Karpas-422 (cell line): Measurements from ENCODE around the gene KLHL40. TPM values are rescaled to one million over a fixed set of nuclear protein-coding genes. Genes with fewer than 3 reads are reported as not detected.
A peak's percentile ranks its signal among the peaks of the same experiment; 100 is the strongest.

ENCODE experiments used
- DNase-seq: peaks from one replicate; pipeline ENCODE4 v3.0.0-alpha.2; 2015
- H2AFZ ChIP-seq: fragments of 200-600 bp; sonication (generic); 2 replicates; pipeline ENCODE4 v1.6.1; 2014; ENCODE audit warnings: antibody characterized with exemption, low read length, mixed read lengths
- H3K27ac ChIP-seq: fragments of 200-600 bp; sonication (generic); 2 replicates; pipeline ENCODE4 v1.5.1; 2014; ENCODE audit warnings: mild to moderate bottlenecking, low read length, moderate library complexity
- H3K27me3 ChIP-seq: fragments of 200-600 bp; sonication (generic); 2 replicates; pipeline ENCODE4 v1.6.1; 2014; ENCODE audit warnings: low read length, mixed read lengths
- H3K36me3 ChIP-seq: fragments of 200-600 bp; sonication (generic); 2 replicates; pipeline ENCODE4 v1.6.1; 2014; ENCODE audit warnings: low read length, mixed read lengths; ENCODE audit not compliant: insufficient read depth
- H3K4me1 ChIP-seq: fragments of 200-600 bp; sonication (generic); 2 replicates; pipeline ENCODE4 v1.6.1; 2014; ENCODE audit warnings: mild to moderate bottlenecking, low read length, mixed read lengths
- H3K4me2 ChIP-seq: fragments of 200-600 bp; sonication (generic); 2 replicates; pipeline ENCODE4 v1.6.1; 2014; ENCODE audit warnings: low read length, low read depth, mild to moderate bottlenecking; ENCODE audit not compliant: poor library complexity, severe bottlenecking
- H3K4me3 ChIP-seq: fragments of 200-600 bp; sonication (generic); 2 replicates; pipeline ENCODE4 v1.5.1; 2014; ENCODE audit warnings: mild to moderate bottlenecking, antibody characterized with exemption, low read length, mixed read lengths
- H3K79me2 ChIP-seq: fragments of 200-600 bp; sonication (generic); 2 replicates; pipeline ENCODE4 v1.6.1; 2014; ENCODE audit warnings: mild to moderate bottlenecking, low read length, mixed read lengths
- H3K9ac ChIP-seq: fragments of 200-600 bp; sonication (generic); 2 replicates; pipeline ENCODE4 v1.6.0; 2014; ENCODE audit warnings: low read length
- H3K9me2 ChIP-seq: fragments of 200-600 bp; sonication (generic), shearing (Covaris generic); replicated peaks from 2 replicates; pipeline ENCODE4 v1.6.0; 2014; ENCODE audit warnings: mild to moderate bottlenecking, low read length, moderate library complexity; ENCODE audit not compliant: insufficient read depth
- H3K9me3 ChIP-seq: fragments of 300-700, 200-600 bp; sonication (generic); 2 replicates; pipeline ENCODE4 v1.6.1; 2014; ENCODE audit warnings: low read length, mixed read lengths
- H4K20me1 ChIP-seq: fragments of 200-600 bp; sonication (generic); 2 replicates; pipeline ENCODE4 v1.6.1; 2014; ENCODE audit warnings: mild to moderate bottlenecking, antibody characterized with exemption, low read length, low read depth; ENCODE audit not compliant: insufficient read depth
- total RNA-seq: library from RNA; depleted of rRNA; stranded (reverse); fragments of >200 nt; shearing (Covaris generic); gene quantifications from 2 replicates; pipeline ENCODE4 v1.2.3, GENCODE V29; 2014; ENCODE audit warnings: low replicate concordance

Gene KLHL40
- total RNA-seq, 1 experiment from 2014 or later, result not detected

- Histone ChIP-seq H3K36me3 (no peaks in the 10 kb centered on the region), H3K9ac (no peak overlapping the region), H3K27me3 (no peaks in the 10 kb centered on the region)
Observed at GRCh38 chr3:42664438-42664803, 20.9 kb upstream of the KLHL40 start.

GRCh38 chr3:42665050-42665878, 20.1 kb upstream of the KLHL40 start:
- no peak overlapping the region for H3K4me3 ChIP-seq
- no peaks in the 10 kb centered on the region for H3K9me2 ChIP-seq
- no peak for DNase-seq
- no peak overlapping the region for H2AFZ ChIP-seq
- no peaks in the 10 kb centered on the region for H3K27me3 ChIP-seq
- H3K79me2 ChIP-seq, result no peaks in the 10 kb centered on the region
- peaks cover 12% of the 10 kb centered on the region for H3K4me1 ChIP-seq
- H3K4me2 ChIP-seq, result no peak overlapping the region
- H3K36me3 ChIP-seq, result no peaks in the 10 kb centered on the region
- H3K27ac ChIP-seq, result no peak overlapping the region
- no peaks in the 10 kb centered on the region for H4K20me1 ChIP-seq
- no peak overlapping the region for H3K9ac ChIP-seq
- no peaks in the 10 kb centered on the region for H3K9me3 ChIP-seq

More at GRCh38 chr3:42664438-42664803, 20.9 kb upstream of the KLHL40 start:
- no peaks in the 10 kb centered on the region for H4K20me1 ChIP-seq
- no peak overlapping the region for H3K4me3 ChIP-seq
- no peak overlapping the region for H2AFZ ChIP-seq
- H3K9me3 ChIP-seq, result no peaks in the 10 kb centered on the region
- peaks cover 12% of the 10 kb centered on the region for H3K4me1 ChIP-seq
- DNase-seq, result no peak
- H3K27ac ChIP-seq, result no peak overlapping the region
- H3K9me2 ChIP-seq, result no peaks in the 10 kb centered on the region
- peak overlapping the region; percentile 44 for H3K4me2 ChIP-seq
- no peaks in the 10 kb centered on the region for H3K79me2 ChIP-seq

- no peaks in the 10 kb centered on the region for H3K9me2 ChIP-seq
- no peaks in the 10 kb centered on the region for H3K36me3 ChIP-seq
- H3K27ac ChIP-seq, result no peak overlapping the region
- H3K4me2 ChIP-seq, result no peak overlapping the region
- H3K79me2 ChIP-seq, result no peaks in the 10 kb centered on the region
- no peak for DNase-seq
- no peak overlapping the region for H3K9ac ChIP-seq
- H3K27me3 ChIP-seq, result no peaks in the 10 kb centered on the region
- H3K4me3 ChIP-seq, result no peak overlapping the region
- no peaks in the 10 kb centered on the region for H3K9me3 ChIP-seq
- peaks cover 12% of the 10 kb centered on the region for H3K4me1 ChIP-seq
- no peaks in the 10 kb centered on the region for H4K20me1 ChIP-seq
- H2AFZ ChIP-seq, result no peak overlapping the region
Observed at GRCh38 chr3:42666022-42666421, 19.3 kb upstream of the KLHL40 start.

- Histone ChIP-seq H3K4me2 (no peak overlapping the region), H3K27ac (no peak overlapping the region), H3K9me2 (no peaks in the 10 kb centered on the region), H3K9me3 (no peaks in the 10 kb centered on the region), H3K27me3 (no peaks in the 10 kb centered on the region), H3K4me1 (peaks cover 12% of the 10 kb centered on the region), H3K36me3 (no peaks in the 10 kb centered on the region), H3K4me3 (no peak overlapping the region), H2AFZ (no peak overlapping the region), H3K9ac (no peak overlapping the region), H4K20me1 (no peaks in the 10 kb centered on the region), H3K79me2 (no peaks in the 10 kb centered on the region)
- no peak for DNase-seq
Observed at GRCh38 chr3:42666577-42666998, 18.7 kb upstream of the KLHL40 start.

GRCh38 chr3:42667096-42667522, 18.2 kb upstream of the KLHL40 start:
- Histone ChIP-seq H3K27me3 (no peaks in the 10 kb centered on the region), H3K4me3 (no peak overlapping the region), H3K4me2 (no peak overlapping the region), H3K4me1 (peaks cover 12% of the 10 kb centered on the region), H3K27ac (no peak overlapping the region), H3K9me2 (no peaks in the 10 kb centered on the region), H3K79me2 (no peaks in the 10 kb centered on the region), H2AFZ (no peak overlapping the region), H3K9me3 (no peaks in the 10 kb centered on the region), H4K20me1 (no peaks in the 10 kb centered on the region), H3K36me3 (no peaks in the 10 kb centered on the region), H3K9ac (no peak overlapping the region)
- DNase-seq, result no peak

- Histone ChIP-seq H3K36me3 (no peaks in the 10 kb centered on the region), H3K9me2 (no peaks in the 10 kb centered on the region), H4K20me1 (no peaks in the 10 kb centered on the region), H3K9me3 (no peaks in the 10 kb centered on the region), H3K27me3 (no peaks in the 10 kb centered on the region), H3K79me2 (no peaks in the 10 kb centered on the region), H2AFZ (no peak overlapping the region), H3K9ac (no peak overlapping the region), H3K4me2 (no peak overlapping the region), H3K4me1 (peaks cover 12% of the 10 kb centered on the region), H3K27ac (no peak overlapping the region), H3K4me3 (no peak overlapping the region)
- no peak for DNase-seq
Observed at GRCh38 chr3:42667523-42668412, 17.6 kb upstream of the KLHL40 start.

- peaks cover 9% of the 10 kb centered on the region for H3K4me1 ChIP-seq
- no peaks in the 10 kb centered on the region for H3K79me2 ChIP-seq
- DNase-seq, result no peak
- H3K4me3 ChIP-seq, result no peak overlapping the region
- no peaks in the 10 kb centered on the region for H3K36me3 ChIP-seq
- H3K27me3 ChIP-seq, result no peaks in the 10 kb centered on the region
- H3K9me3 ChIP-seq, result no peaks in the 10 kb centered on the region
- H3K9me2 ChIP-seq, result no peaks in the 10 kb centered on the region
- H2AFZ ChIP-seq, result no peak overlapping the region
- H3K9ac ChIP-seq, result no peak overlapping the region
- H3K4me2 ChIP-seq, result no peak overlapping the region
- no peak overlapping the region for H3K27ac ChIP-seq
- H4K20me1 ChIP-seq, result no peaks in the 10 kb centered on the region
Observed at GRCh38 chr3:42668413-42668760, 16.9 kb upstream of the KLHL40 start.

GRCh38 chr3:42668793-42669217, 16.5 kb upstream of the KLHL40 start:
- H3K27ac ChIP-seq, result no peak overlapping the region
- H3K79me2 ChIP-seq, result no peaks in the 10 kb centered on the region
- H3K9ac ChIP-seq, result no peak overlapping the region
- no peaks in the 10 kb centered on the region for H3K9me3 ChIP-seq
- no peaks in the 10 kb centered on the region for H3K9me2 ChIP-seq
- no peak for DNase-seq
- H3K4me1 ChIP-seq, result peaks cover 5% of the 10 kb centered on the region
- no peaks in the 10 kb centered on the region for H3K36me3 ChIP-seq
- no peaks in the 10 kb centered on the region for H3K27me3 ChIP-seq
- no peak overlapping the region for H3K4me2 ChIP-seq
- H2AFZ ChIP-seq, result no peak overlapping the region
- H4K20me1 ChIP-seq, result no peaks in the 10 kb centered on the region
- H3K4me3 ChIP-seq, result no peak overlapping the region
